ENCODE data around the gene SLC25A22. TPM values are rescaled to one million over a fixed set of nuclear protein-coding genes. Genes with fewer than 3 reads are reported as not detected.

Gene SLC25A22
- polyA plus RNA-seq, 1 experiment: 25.5 TPM

DNA sequence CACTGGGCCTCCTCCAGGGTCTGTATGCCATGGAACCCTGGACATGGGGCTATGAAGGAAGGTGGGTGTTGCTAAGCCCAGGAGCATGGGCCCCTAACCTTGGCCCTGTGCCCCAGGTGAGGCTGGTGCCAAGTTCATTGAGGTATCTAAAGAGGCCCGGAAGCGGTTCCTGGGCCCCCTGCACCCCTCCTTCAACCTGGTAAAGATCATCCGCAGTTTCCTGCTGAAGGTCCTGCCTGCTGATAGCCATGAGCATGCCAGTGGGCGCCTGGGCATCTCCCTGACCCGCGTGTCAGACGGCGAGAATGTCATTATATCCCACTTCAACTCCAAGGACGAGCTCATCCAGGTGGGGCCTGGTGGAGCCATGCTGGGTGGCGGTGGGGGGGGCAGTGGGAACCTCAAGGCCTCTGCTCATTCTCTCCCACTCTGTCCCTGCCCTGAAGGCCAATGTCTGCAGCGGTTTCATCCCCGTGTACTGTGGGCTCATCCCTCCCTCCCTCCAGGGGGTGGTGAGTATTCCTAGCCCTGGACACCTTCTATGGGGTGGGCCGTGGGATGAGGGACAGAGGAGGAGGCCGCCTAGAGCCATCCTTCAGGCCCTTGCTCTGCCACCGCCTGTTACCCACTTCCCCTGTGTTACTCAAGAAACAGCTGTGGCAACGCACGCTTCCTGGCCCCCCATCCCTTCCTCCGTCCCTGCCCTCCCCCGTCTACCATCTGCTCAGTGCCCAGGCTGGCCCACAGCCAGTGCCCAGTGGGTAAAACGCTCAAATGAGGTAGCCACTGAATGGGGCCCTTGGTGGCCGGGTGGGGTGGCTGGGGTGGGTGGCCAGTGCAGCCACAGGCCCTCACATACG lies 23.7 kb upstream of the SLC25A22 start:
- no peaks in the 10 kb centered on the region for H3K27me3 ChIP-seq (ENCODE audit: control insufficient read depth, insufficient read depth, low read length)
- TF ChIP-seq, protein P1, sequence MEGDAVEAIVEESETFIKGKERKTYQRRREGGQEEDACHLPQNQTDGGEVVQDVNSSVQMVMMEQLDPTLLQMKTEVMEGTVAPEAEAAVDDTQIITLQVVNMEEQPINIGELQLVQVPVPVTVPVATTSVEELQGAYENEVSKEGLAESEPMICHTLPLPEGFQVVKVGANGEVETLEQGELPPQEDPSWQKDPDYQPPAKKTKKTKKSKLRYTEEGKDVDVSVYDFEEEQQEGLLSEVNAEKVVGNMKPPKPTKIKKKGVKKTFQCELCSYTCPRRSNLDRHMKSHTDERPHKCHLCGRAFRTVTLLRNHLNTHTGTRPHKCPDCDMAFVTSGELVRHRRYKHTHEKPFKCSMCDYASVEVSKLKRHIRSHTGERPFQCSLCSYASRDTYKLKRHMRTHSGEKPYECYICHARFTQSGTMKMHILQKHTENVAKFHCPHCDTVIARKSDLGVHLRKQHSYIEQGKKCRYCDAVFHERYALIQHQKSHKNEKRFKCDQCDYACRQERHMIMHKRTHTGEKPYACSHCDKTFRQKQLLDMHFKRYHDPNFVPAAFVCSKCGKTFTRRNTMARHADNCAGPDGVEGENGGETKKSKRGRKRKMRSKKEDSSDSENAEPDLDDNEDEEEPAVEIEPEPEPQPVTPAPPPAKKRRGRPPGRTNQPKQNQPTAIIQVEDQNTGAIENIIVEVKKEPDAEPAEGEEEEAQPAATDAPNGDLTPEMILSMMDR (IDR thresholded peaks at IDR 0.05; ENCODE audit: insufficient read depth, low read depth, low read length): no peak
- H3K36me3 ChIP-seq (ENCODE audit: control insufficient read depth, insufficient read depth, low read length): peaks cover 30% of the 10 kb centered on the region
- peak overlapping the region; percentile 83; the same call in 1 of the 2 replicates for H3K4me3 ChIP-seq (ENCODE audit: low read depth, low read length)
- DNase-seq (ENCODE audit: low read depth): no peak
- ChIA-PET POLR2A (interaction anchor here (0.5 kb wide), 1 partner anchor 35 kb away, joined by 3 read pairs; no protein-coding TSS in a partner anchor), CTCF (interaction anchor here (0.8 kb wide), 1 partner anchor 230 kb away, joined by 3 read pairs; no protein-coding TSS in a partner anchor)

DNA sequence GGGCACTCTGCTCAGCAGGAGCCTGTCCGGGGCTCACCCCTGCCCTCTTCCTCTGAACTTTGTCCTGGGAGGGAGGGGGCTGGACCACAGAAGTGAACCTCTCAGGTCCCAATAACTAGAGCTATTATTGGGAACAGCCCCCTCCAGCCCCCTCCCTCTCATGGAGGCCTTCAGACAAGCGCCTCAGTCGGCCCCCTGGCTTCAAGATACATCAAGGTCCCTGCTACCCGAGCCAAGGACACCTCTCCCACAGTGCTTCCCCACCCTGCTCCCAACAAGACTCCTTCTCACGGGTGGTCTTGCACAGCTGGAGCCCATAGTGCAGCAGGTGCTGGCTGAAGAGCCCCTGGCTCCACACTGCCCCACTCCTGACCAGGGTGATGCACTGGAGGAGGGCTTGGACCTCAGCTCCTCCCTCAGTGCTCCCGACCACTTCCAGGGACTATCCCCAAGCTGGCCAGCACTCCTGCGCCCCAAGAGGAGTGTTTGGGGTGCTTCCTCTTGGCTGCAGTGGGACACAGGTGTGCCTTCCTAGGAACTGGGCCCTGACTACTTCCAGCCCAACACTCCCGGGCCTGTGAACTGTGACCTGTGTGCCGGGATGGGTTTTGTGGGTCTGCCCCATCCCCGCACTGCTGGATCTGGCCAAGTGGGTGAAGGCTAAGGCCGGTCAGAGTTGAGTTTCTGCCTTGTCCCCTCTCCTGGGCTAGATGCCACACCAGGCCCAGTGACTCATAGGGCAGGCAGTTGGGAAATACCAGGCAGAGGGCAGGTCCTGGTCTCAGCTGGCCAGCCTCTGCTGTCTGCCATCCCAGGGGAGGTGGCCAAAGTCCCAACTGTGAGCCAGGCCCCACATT lies 22.8 kb upstream of the SLC25A22 start:
- H3K4me3 ChIP-seq (ENCODE audit: low read depth, low read length): peak overlapping the region; percentile 83
- ChIA-PET POLR2A (interaction anchor here (0.6 to 2.1 kb wide), 2 partner anchors 12 to 25 kb away, joined by 4 to 24 read pairs; partner anchors contain the start of gene RPLP2), CTCF (no interaction called here)
- no peak for DNase-seq (ENCODE audit: low read depth)
- no peaks in the 10 kb centered on the region for H3K27me3 ChIP-seq (ENCODE audit: control insufficient read depth, insufficient read depth, low read length)
- peaks cover 30% of the 10 kb centered on the region for H3K36me3 ChIP-seq (ENCODE audit: control insufficient read depth, insufficient read depth, low read length)
- TF ChIP-seq, protein P1 (IDR thresholded peaks at IDR 0.05; ENCODE audit: insufficient read depth, low read depth, low read length): no peak

DNA sequence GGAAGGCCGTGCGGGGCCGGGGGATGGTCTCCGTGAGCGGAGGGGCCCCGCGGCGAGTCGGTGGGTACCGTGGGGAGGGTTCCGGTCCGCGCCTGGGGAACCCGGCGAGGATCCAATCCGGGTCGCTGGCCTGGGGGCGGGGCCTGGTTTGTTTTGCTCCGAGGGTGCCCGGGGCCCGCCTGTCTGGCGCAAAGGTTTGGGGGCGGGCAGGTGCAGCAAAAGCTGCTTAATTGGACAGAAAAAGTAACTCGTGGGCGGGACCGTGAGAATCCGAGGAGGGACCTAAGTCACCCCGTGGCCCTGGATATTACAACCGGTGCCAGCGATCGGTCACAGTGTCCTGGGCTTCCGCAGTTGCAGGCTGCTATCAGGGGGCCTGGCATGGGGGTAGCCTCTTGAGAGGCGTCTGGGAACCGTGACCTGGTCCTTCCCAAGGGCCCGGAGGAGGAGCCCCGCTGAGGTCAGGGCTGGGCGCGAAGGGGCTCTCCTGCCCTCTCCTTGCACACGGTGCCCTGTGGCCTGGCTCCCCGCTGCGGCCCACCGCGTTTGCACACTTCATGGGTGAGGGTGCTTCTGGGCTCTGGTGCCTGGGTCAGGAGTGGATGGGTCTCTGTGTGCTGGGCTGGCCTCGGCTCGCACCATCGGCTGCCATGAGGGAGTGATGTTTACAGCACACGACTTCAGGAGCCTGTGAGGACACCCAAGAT lies 22.0 kb upstream of the SLC25A22 start:
- TF ChIP-seq, protein P1 (IDR thresholded peaks at IDR 0.05; ENCODE audit: insufficient read depth, low read depth, low read length): no peak
- CTCF ChIA-PET: interaction anchor here (1.0 to 1.9 kb wide), 5 partner anchors 10 to 251 kb away, joined by 3 to 8 read pairs (median 3); no protein-coding TSS in a partner anchor

DNA sequence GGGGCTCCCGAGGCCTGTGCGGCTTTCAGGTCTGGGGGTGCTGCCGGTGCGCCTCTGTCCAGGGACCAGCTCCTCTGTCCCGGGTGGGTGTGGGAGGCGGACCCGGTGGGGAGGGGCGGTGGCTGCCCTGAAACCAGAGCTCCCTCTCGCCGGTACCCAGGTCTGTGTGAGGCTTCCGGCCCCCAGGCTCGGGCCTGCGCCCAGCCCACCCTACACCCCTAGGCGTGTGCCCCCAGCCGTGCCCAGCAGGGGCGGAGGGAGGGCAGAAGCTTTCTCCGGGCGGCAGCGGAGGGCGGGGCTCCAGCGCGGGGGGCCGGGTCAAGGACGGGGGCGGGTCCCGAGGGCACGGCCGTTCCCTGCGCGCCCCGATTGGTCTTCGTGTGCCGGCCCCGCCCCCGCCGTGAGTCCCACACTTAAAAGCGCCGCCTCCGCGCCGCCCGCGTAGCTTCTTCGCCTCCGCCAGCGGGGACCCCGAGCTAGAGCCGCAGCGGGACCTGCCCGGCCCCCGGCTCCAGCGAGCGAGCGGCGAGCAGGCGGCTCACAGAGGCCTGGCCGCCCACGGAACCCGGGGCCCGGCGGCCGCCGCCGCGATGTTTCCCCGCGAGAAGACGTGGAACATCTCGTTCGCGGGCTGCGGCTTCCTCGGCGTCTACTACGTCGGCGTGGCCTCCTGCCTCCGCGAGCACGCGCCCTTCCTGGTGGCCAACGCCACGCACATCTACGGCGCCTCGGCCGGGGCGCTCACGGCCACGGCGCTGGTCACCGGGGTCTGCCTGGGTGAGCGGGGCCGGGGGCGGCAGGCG lies 21.2 kb upstream of the SLC25A22 start:
- Histone ChIP-seq H3K36me3 (ENCODE audit: control insufficient read depth, insufficient read depth, low read length) (peaks cover 16% of the 10 kb centered on the region), H3K4me3 (ENCODE audit: low read depth, low read length) (peak overlapping the region; percentile 83), H3K27me3 (ENCODE audit: control insufficient read depth, insufficient read depth, low read length) (no peaks in the 10 kb centered on the region)
- POLR2A ChIA-PET: interaction anchor here (0.7 to 2.1 kb wide), 6 partner anchors 8 to 330 kb away, joined by 3 to 32 read pairs (median 8); partner anchors contain the start of genes CD151, RPLP2 and TSPAN4
- CTCF ChIA-PET: interaction anchor here (1.0 to 1.9 kb wide), 8 partner anchors 10 to 250 kb away, joined by 3 to 8 read pairs (median 4); no protein-coding TSS in a partner anchor
- DNase-seq (ENCODE audit: low read depth): no peak
- TF ChIP-seq, protein P1 (IDR thresholded peaks at IDR 0.05; ENCODE audit: insufficient read depth, low read depth, low read length): peak; percentile 12; the same call in 1 of the 2 replicates

More for the DNA sequence above, 22.0 kb upstream of the SLC25A22 start:
- POLR2A ChIA-PET: interaction anchor here (0.6 to 2.1 kb wide), 3 partner anchors 11 to 24 kb away, joined by 4 to 32 read pairs (median 24); partner anchors contain the start of genes RPLP2 and TSPAN4
- peaks cover 24% of the 10 kb centered on the region for H3K36me3 ChIP-seq (ENCODE audit: control insufficient read depth, insufficient read depth, low read length)
- no peaks in the 10 kb centered on the region for H3K27me3 ChIP-seq (ENCODE audit: control insufficient read depth, insufficient read depth, low read length)
- DNase-seq (ENCODE audit: low read depth): no peak
- peak overlapping the region; percentile 83 for H3K4me3 ChIP-seq (ENCODE audit: low read depth, low read length)

Measured in BJ (cell line).